GM12874 (cell line): ENCODE results near the gene CCDC144A.

Experiments used
- TF ChIP-seq, protein P1 (sequence below): IDR thresholded peaks from 2 replicates; pipeline ENCODE4 v1.5.1; 2011; ENCODE audit warnings: low read depth, mild to moderate bottlenecking, control low read depth, low read length, moderate library complexity; ENCODE audit not compliant: insufficient read depth

Gene CCDC144A

GRCh38 chr17:16820979-16821543 is 131.0 kb downstream of the CCDC144A start:
- TF ChIP-seq, protein P1, sequence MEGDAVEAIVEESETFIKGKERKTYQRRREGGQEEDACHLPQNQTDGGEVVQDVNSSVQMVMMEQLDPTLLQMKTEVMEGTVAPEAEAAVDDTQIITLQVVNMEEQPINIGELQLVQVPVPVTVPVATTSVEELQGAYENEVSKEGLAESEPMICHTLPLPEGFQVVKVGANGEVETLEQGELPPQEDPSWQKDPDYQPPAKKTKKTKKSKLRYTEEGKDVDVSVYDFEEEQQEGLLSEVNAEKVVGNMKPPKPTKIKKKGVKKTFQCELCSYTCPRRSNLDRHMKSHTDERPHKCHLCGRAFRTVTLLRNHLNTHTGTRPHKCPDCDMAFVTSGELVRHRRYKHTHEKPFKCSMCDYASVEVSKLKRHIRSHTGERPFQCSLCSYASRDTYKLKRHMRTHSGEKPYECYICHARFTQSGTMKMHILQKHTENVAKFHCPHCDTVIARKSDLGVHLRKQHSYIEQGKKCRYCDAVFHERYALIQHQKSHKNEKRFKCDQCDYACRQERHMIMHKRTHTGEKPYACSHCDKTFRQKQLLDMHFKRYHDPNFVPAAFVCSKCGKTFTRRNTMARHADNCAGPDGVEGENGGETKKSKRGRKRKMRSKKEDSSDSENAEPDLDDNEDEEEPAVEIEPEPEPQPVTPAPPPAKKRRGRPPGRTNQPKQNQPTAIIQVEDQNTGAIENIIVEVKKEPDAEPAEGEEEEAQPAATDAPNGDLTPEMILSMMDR, result no peak
